ENCODE results near the gene ADAMTS15.

ADAMTS15 gene

GRCh38 chr11:130499828-130500227 lies 51.4 kb downstream of the ADAMTS15 start:
- H4K91ac ChIP-seq (ENCODE audit: low read length) = no peak overlapping the region
- no peak overlapping the region for H2AFZ ChIP-seq (ENCODE audit: low read depth, low read length)
- H3K4me2 ChIP-seq (ENCODE audit: low read length, poor library complexity, severe bottlenecking) = no peak overlapping the region
- H3K4ac ChIP-seq (ENCODE audit: low read depth in 1 of 2, low read length in 2 of 2) = no peak overlapping the region
- no peak overlapping the region for H3K4me3 ChIP-seq (ENCODE audit: insufficient read depth in 1 of 2, low read depth in 1 of 2, low read length in 2 of 2)
- H3K4me1 ChIP-seq (ENCODE audit: control insufficient read depth, insufficient read depth, low read depth, low read length) = no peaks in the 10 kb centered on the region
- no peaks in the 10 kb centered on the region for H3K27me3 ChIP-seq (ENCODE audit: control insufficient read depth in 1 of 2, insufficient read depth in 1 of 2, low read length in 2 of 2)
- no peak overlapping the region for H3K14ac ChIP-seq (ENCODE audit: low read length in 2 of 2)
- H3K23ac ChIP-seq (ENCODE audit: low read length in 2 of 2) = no peak overlapping the region
- H3K9me3 ChIP-seq (ENCODE audit: control insufficient read depth, low read length) = peaks cover 12% of the 10 kb centered on the region
- no peak overlapping the region for H2BK5ac ChIP-seq (ENCODE audit: low read depth, low read length, poor library complexity, severe bottlenecking)
- H2BK120ac ChIP-seq (ENCODE audit: low read depth, low read length) = no peak overlapping the region
- no peaks in the 10 kb centered on the region for H3K36me3 ChIP-seq (ENCODE audit: control insufficient read depth in 1 of 2, insufficient read depth in 2 of 2, low read depth in 1 of 2, low read length in 2 of 2)
- H3K18ac ChIP-seq (ENCODE audit: low read depth in 1 of 2, low read length in 2 of 2) = no peak overlapping the region
- H3K9ac ChIP-seq (ENCODE audit: low read length) = no peak overlapping the region
- DNase-seq = no peak
- H4K8ac ChIP-seq (ENCODE audit: low read length) = no peak overlapping the region
- no peak overlapping the region for H3K27ac ChIP-seq (ENCODE audit: low read length, poor library complexity, severe bottlenecking)
- no peak overlapping the region for H2BK12ac ChIP-seq (ENCODE audit: low read length in 2 of 2)
- H3K79me1 ChIP-seq (replicated peaks; ENCODE audit: low read length, poor library complexity, severe bottlenecking) = no peaks in the 10 kb centered on the region
- no peak overlapping the region for H2BK15ac ChIP-seq (ENCODE audit: low read depth, poor library complexity, severe bottlenecking)
- no peak overlapping the region for H2AK5ac ChIP-seq (ENCODE audit: low read length, severe bottlenecking)

GRCh38 chr11:130504317-130504716 lies 55.9 kb downstream of the ADAMTS15 start:
- no peak overlapping the region for H3K4me2 ChIP-seq (ENCODE audit: low read length, poor library complexity, severe bottlenecking)
- no peak overlapping the region for H3K4ac ChIP-seq (ENCODE audit: low read depth in 1 of 2, low read length in 2 of 2)
- 100% methylated on average over 1 of the region's 1 CpG for WGBS
- no peak overlapping the region for H3K27ac ChIP-seq (ENCODE audit: low read length, poor library complexity, severe bottlenecking)
- no peaks in the 10 kb centered on the region for H3K79me1 ChIP-seq (replicated peaks; ENCODE audit: low read length, poor library complexity, severe bottlenecking)
- H2BK12ac ChIP-seq (ENCODE audit: low read length in 2 of 2) = no peak overlapping the region
- H3K23ac ChIP-seq (ENCODE audit: low read length in 2 of 2) = no peak overlapping the region
- DNase-seq = no peak
- H2BK120ac ChIP-seq (ENCODE audit: low read depth, low read length) = no peak overlapping the region
- H3K18ac ChIP-seq (ENCODE audit: low read depth in 1 of 2, low read length in 2 of 2) = no peak overlapping the region
- H3K9me3 ChIP-seq (ENCODE audit: control insufficient read depth, low read length) = peaks cover 12% of the 10 kb centered on the region
- no peak overlapping the region for H4K8ac ChIP-seq (ENCODE audit: low read length)
- no peaks in the 10 kb centered on the region for H3K36me3 ChIP-seq (ENCODE audit: control insufficient read depth in 1 of 2, insufficient read depth in 2 of 2, low read depth in 1 of 2, low read length in 2 of 2)
- H2AFZ ChIP-seq (ENCODE audit: low read depth, low read length) = no peak overlapping the region
- no peak overlapping the region for H3K9ac ChIP-seq (ENCODE audit: low read length)
- H3K14ac ChIP-seq (ENCODE audit: low read length in 2 of 2) = no peak overlapping the region
- H2BK5ac ChIP-seq (ENCODE audit: low read depth, low read length, poor library complexity, severe bottlenecking) = no peak overlapping the region
- H2BK15ac ChIP-seq (ENCODE audit: low read depth, poor library complexity, severe bottlenecking) = no peak overlapping the region
- H4K91ac ChIP-seq (ENCODE audit: low read length) = no peak overlapping the region
- H2AK5ac ChIP-seq (ENCODE audit: low read length, severe bottlenecking) = no peak overlapping the region
- no peak overlapping the region for H3K4me3 ChIP-seq (ENCODE audit: insufficient read depth in 1 of 2, low read depth in 1 of 2, low read length in 2 of 2)
- H3K4me1 ChIP-seq (ENCODE audit: control insufficient read depth, insufficient read depth, low read depth, low read length) = no peaks in the 10 kb centered on the region
- no peaks in the 10 kb centered on the region for H3K27me3 ChIP-seq (ENCODE audit: control insufficient read depth in 1 of 2, insufficient read depth in 1 of 2, low read length in 2 of 2)

GRCh38 chr11:130508913-130509312 lies 60.5 kb downstream of the ADAMTS15 start:
- Histone ChIP-seq H2BK120ac (ENCODE audit: low read depth, low read length) (no peak overlapping the region), H3K4ac (ENCODE audit: low read depth in 1 of 2, low read length in 2 of 2) (no peak overlapping the region), H2AFZ (ENCODE audit: low read depth, low read length) (no peak overlapping the region), H2AK5ac (ENCODE audit: low read length, severe bottlenecking) (no peak overlapping the region), H3K4me3 (ENCODE audit: insufficient read depth in 1 of 2, low read depth in 1 of 2, low read length in 2 of 2) (no peak overlapping the region), H3K79me1 (replicated peaks; ENCODE audit: low read length, poor library complexity, severe bottlenecking) (no peaks in the 10 kb centered on the region), H3K36me3 (ENCODE audit: control insufficient read depth in 1 of 2, insufficient read depth in 2 of 2, low read depth in 1 of 2, low read length in 2 of 2) (no peaks in the 10 kb centered on the region), H3K9me3 (ENCODE audit: control insufficient read depth, low read length) (peaks cover 11% of the 10 kb centered on the region), H2BK5ac (ENCODE audit: low read depth, low read length, poor library complexity, severe bottlenecking) (no peak overlapping the region), H3K14ac (ENCODE audit: low read length in 2 of 2) (no peak overlapping the region), H3K27ac (ENCODE audit: low read length, poor library complexity, severe bottlenecking) (no peak overlapping the region), H2BK15ac (ENCODE audit: low read depth, poor library complexity, severe bottlenecking) (no peak overlapping the region), H3K4me1 (ENCODE audit: control insufficient read depth, insufficient read depth, low read depth, low read length) (peaks cover 3% of the 10 kb centered on the region), H3K23ac (ENCODE audit: low read length in 2 of 2) (no peak overlapping the region), H4K91ac (ENCODE audit: low read length) (no peak overlapping the region), H3K9ac (ENCODE audit: low read length) (no peak overlapping the region), H2BK12ac (ENCODE audit: low read length in 2 of 2) (no peak overlapping the region), H4K8ac (ENCODE audit: low read length) (peak overlapping the region; percentile 13), H3K4me2 (ENCODE audit: low read length, poor library complexity, severe bottlenecking) (no peak overlapping the region), H3K27me3 (ENCODE audit: control insufficient read depth in 1 of 2, insufficient read depth in 1 of 2, low read length in 2 of 2) (no peaks in the 10 kb centered on the region), H3K18ac (ENCODE audit: low read depth in 1 of 2, low read length in 2 of 2) (no peak overlapping the region)
- WGBS = no CpG with 5 or more reads among the region's 1 CpG
- DNase-seq = no peak

- Histone ChIP-seq H3K27me3 (ENCODE audit: control insufficient read depth in 1 of 2, insufficient read depth in 1 of 2, low read length in 2 of 2) (no peaks in the 10 kb centered on the region), H2AFZ (ENCODE audit: low read depth, low read length) (no peak overlapping the region), H2BK5ac (ENCODE audit: low read depth, low read length, poor library complexity, severe bottlenecking) (no peak overlapping the region), H3K36me3 (ENCODE audit: control insufficient read depth in 1 of 2, insufficient read depth in 2 of 2, low read depth in 1 of 2, low read length in 2 of 2) (no peaks in the 10 kb centered on the region), H2AK5ac (ENCODE audit: low read length, severe bottlenecking) (peak overlapping the region; percentile 72), H3K23ac (ENCODE audit: low read length in 2 of 2) (no peak overlapping the region), H3K4me3 (ENCODE audit: insufficient read depth in 1 of 2, low read depth in 1 of 2, low read length in 2 of 2) (no peak overlapping the region), H3K4ac (ENCODE audit: low read depth in 1 of 2, low read length in 2 of 2) (no peak overlapping the region), H2BK15ac (ENCODE audit: low read depth, poor library complexity, severe bottlenecking) (no peak overlapping the region), H2BK12ac (ENCODE audit: low read length in 2 of 2) (no peak overlapping the region), H3K27ac (ENCODE audit: low read length, poor library complexity, severe bottlenecking) (no peak overlapping the region), H3K4me1 (ENCODE audit: control insufficient read depth, insufficient read depth, low read depth, low read length) (peaks cover 3% of the 10 kb centered on the region), H3K79me1 (replicated peaks; ENCODE audit: low read length, poor library complexity, severe bottlenecking) (no peaks in the 10 kb centered on the region), H3K14ac (ENCODE audit: low read length in 2 of 2) (no peak overlapping the region), H4K91ac (ENCODE audit: low read length) (peak overlapping the region; percentile 39), H2BK120ac (ENCODE audit: low read depth, low read length) (no peak overlapping the region), H3K4me2 (ENCODE audit: low read length, poor library complexity, severe bottlenecking) (no peak overlapping the region), H3K9ac (ENCODE audit: low read length) (peak overlapping the region; percentile 48), H4K8ac (ENCODE audit: low read length) (peak overlapping the region; percentile 85), H3K9me3 (ENCODE audit: control insufficient read depth, low read length) (peaks cover 5% of the 10 kb centered on the region), H3K18ac (ENCODE audit: low read depth in 1 of 2, low read length in 2 of 2) (peak overlapping the region; percentile 21 to 43)
- 87% methylated on average over 2 of the region's 2 CpGs for WGBS
- no peak for DNase-seq
Observed at GRCh38 chr11:130509942-130510341, 61.5 kb downstream of the ADAMTS15 start.
